A549 (cell line): ENCODE measurements around the gene VDR. TPM values are rescaled to one million over a fixed set of nuclear protein-coding genes. Genes with fewer than 3 reads are reported as not detected.

Experiments used
- ATAC-seq, 2 experiments: fragments of 200-7000 bp in 1 of 2; fragments of >200 bp in 1 of 2; cut with Nextera tagmentation in 1 of 2; cut with Tn5 transposase in 1 of 2; 3 replicates each; pipeline versions ENCODE4 v1.8.0 to v1.9.1; 2018 to 2020; ENCODE audit warnings: mild to moderate bottlenecking in 1 of 2, moderate library complexity in 1 of 2
- CTCF ChIA-PET: fragments of 300-600 bp; sonication (Branson Sonifier 250); formaldehyde crosslinking; extraction: SDS; loops from one replicate; lab custom pipeline; 2021; ENCODE audit warnings: antibody characterized with exemption, inconsistent platforms; lab: Yijun Ruan, JAX
- POLR2A ChIA-PET: fragments of 350-600 bp; formaldehyde crosslinking; extraction: SDS; loops from one replicate; lab custom pipeline; 2021; ENCODE audit warnings: antibody characterized with exemption, inconsistent platforms; lab: Yijun Ruan, JAX
- DNase-seq, 2 experiments: peaks; one replicate each; pipeline versions ENCODE4 v3.0.0 to v3.0.0-alpha.2; 2011 to 2016; ENCODE audit warnings: low read depth in 1 of 2, low spot score in 1 of 2
- FAIRE-seq: peaks from 2 replicates; lab custom pipeline; 2011; peaks lifted over from hg19 to GRCh38; lab: Jason Lieb, UNC
- H3K27ac ChIP-seq, 2 experiments: fragments of >200 bp; sonication (Bioruptor Twin); formaldehyde crosslinking; 3 replicates each; pipeline ENCODE4 v1.5.1; 2016 to 2017
- H3K4me1 ChIP-seq: fragments of >200 bp; sonication (Bioruptor Twin); formaldehyde crosslinking; 3 replicates; pipeline ENCODE4 v1.6.1; 2016
- H3K4me2 ChIP-seq: fragments of >200 bp; sonication (Bioruptor Twin); formaldehyde crosslinking; 3 replicates; pipeline ENCODE4 v1.6.1; 2016
- H3K4me3 ChIP-seq: fragments of >200 bp; sonication (Bioruptor Twin); formaldehyde crosslinking; 3 replicates; pipeline ENCODE4 v1.5.1; 2016
- H3K9me3 ChIP-seq: fragments of >200 bp; sonication (Bioruptor Twin); formaldehyde crosslinking; 3 replicates; pipeline ENCODE4 v1.6.1; 2016
- BCL3 ChIP-seq: fragments of >200 bp; sonication (Bioruptor Twin); formaldehyde crosslinking; IDR thresholded peaks from 3 replicates; pipeline ENCODE4 v1.6.1; 2016
- CBX2 ChIP-seq: fragments of 200-600 bp; sonication (generic); IDR thresholded peaks from 2 replicates; pipeline ENCODE4 v1.6.1; 2016; ENCODE audit warnings: low read depth, mild to moderate bottlenecking, borderline replicate concordance
- CBX8 ChIP-seq: fragments of 200-600 bp; sonication (generic); IDR thresholded peaks from 2 replicates; pipeline ENCODE4 v1.6.1; 2016
- CHD4 ChIP-seq: fragments of 200-600 bp; sonication (generic); IDR thresholded peaks from 2 replicates; pipeline ENCODE4 v1.6.1; 2016; ENCODE audit warnings: antibody characterized with exemption, mild to moderate bottlenecking, borderline replicate concordance
- CTCF ChIP-seq: fragments of >200 bp; sonication (Bioruptor Twin); formaldehyde crosslinking; IDR thresholded peaks from 3 replicates; pipeline ENCODE4 v1.5.1; 2016
- EHMT2 ChIP-seq: fragments of 200-600 bp; sonication (generic); IDR thresholded peaks from 2 replicates; pipeline ENCODE4 v1.6.1; 2016; ENCODE audit warnings: antibody characterized with exemption, low read depth, mild to moderate bottlenecking, moderate library complexity
- EP300 ChIP-seq, 2 experiments: fragments of >200 bp; sonication (Bioruptor Twin); formaldehyde crosslinking; IDR thresholded peaks; 2 replicates in 1 of 2; 3 replicates in 1 of 2; pipeline ENCODE4 v1.6.1; 2016 to 2017
- ESRRA ChIP-seq: fragments of 150-350 bp; IDR thresholded peaks from 2 replicates; pipeline ENCODE4 v1.6.1; 2014; ENCODE audit warnings: mild to moderate bottlenecking, low read length, borderline replicate concordance
- FOSL2 ChIP-seq, 2 experiments: fragments of 450-650 bp in 1 of 2; fragments of >200 bp in 1 of 2; sonication (Bioruptor Twin) in 1 of 2; formaldehyde crosslinking; IDR thresholded peaks; 2 replicates each; pipeline versions ENCODE4 v1.5.0 to v1.6.1; 2016 to 2020; ENCODE audit warnings: mild to moderate bottlenecking in 1 of 2, moderate library complexity in 1 of 2
- GATA3 ChIP-seq: IDR thresholded peaks from 2 replicates; pipeline ENCODE4 v1.6.1; 2012; ENCODE audit warnings: borderline replicate concordance
- HES2 ChIP-seq: fragments of >200 bp; sonication (Bioruptor Twin); formaldehyde crosslinking; IDR thresholded peaks from 2 replicates; pipeline ENCODE4 v1.6.1; 2016
- MYC ChIP-seq: IDR thresholded peaks from 2 replicates; pipeline ENCODE4 v1.6.1; 2012; ENCODE audit warnings: mild to moderate bottlenecking, inconsistent platforms, low read length, improper control_type of control experiment, borderline replicate concordance
- NFE2L2 ChIP-seq: fragments of 150-350 bp; conservative IDR thresholded peaks from 2 replicates; pipeline ENCODE4 v1.6.1; 2014; ENCODE audit warnings: low read length
- RAD21 ChIP-seq, 2 experiments: fragments of >200 bp in 1 of 2; sonication (Bioruptor Twin) in 1 of 2; formaldehyde crosslinking in 1 of 2; IDR thresholded peaks in 1 of 2; conservative IDR thresholded peaks in 1 of 2; 2 replicates in 1 of 2; 3 replicates in 1 of 2; pipeline ENCODE4 v1.6.1; 2012 to 2018; ENCODE audit warnings: inconsistent platforms in 1 of 2
- RCOR1 ChIP-seq: fragments of 150-350 bp; IDR thresholded peaks from 2 replicates; pipeline ENCODE4 v1.6.1; 2014; ENCODE audit warnings: antibody characterized with exemption, low read length, low read depth
- ZNF302 ChIP-seq: fragments of 250-450 bp; sonication (Bioruptor Pico); IDR thresholded peaks from 2 replicates; pipeline ENCODE4 v1.9.0; 2021; ENCODE audit warnings: inconsistent platforms, mild to moderate bottlenecking, moderate library complexity
- WGBS: methylation state at CpG from one replicate; pipeline ENCODE4 v1.1.6; 2017; ENCODE audit errors: missing lambda C conversion rate; 5-methylcytosine and 5-hydroxymethylcytosine counted together
- polyA plus RNA-seq, 4 experiments: library from polyadenylated mRNA; depleted of rRNA in 3 of 4; stranded (reverse); fragments of >200 nt; fragmentation: RNase III in 1 of 4; extraction: RNeasy Plus Mini Kit Qiagen cat#74134 plus additional on column Dnase treatment in 1 of 4; gene quantifications; 2 replicates in 3 of 4; 3 replicates in 1 of 4; pipeline ENCODE4 v1.2.3, GENCODE V29; 2011 to 2017
- TF ChIP-seq, protein P1 (sequence below): fragments of 200-600 bp; sonication (generic); IDR thresholded peaks from 2 replicates; pipeline ENCODE4 v1.6.1; 2016; ENCODE audit warnings: antibody characterized with exemption, mild to moderate bottlenecking, moderate library complexity
- TF ChIP-seq, protein P2 (sequence below): fragments of 150-350 bp; IDR thresholded peaks from 2 replicates; pipeline ENCODE4 v1.6.1; 2014; ENCODE audit warnings: low read depth, mild to moderate bottlenecking, low read length

Gene VDR
- polyA plus RNA-seq, 2 of the 4 experiments (the other 2 are of a cell fraction), result 1.9 to 2.1 TPM

GRCh38 chr12:47870175-47870781 lies 34.5 kb downstream of the VDR start (continued):
- TF ChIP-seq, protein P1, sequence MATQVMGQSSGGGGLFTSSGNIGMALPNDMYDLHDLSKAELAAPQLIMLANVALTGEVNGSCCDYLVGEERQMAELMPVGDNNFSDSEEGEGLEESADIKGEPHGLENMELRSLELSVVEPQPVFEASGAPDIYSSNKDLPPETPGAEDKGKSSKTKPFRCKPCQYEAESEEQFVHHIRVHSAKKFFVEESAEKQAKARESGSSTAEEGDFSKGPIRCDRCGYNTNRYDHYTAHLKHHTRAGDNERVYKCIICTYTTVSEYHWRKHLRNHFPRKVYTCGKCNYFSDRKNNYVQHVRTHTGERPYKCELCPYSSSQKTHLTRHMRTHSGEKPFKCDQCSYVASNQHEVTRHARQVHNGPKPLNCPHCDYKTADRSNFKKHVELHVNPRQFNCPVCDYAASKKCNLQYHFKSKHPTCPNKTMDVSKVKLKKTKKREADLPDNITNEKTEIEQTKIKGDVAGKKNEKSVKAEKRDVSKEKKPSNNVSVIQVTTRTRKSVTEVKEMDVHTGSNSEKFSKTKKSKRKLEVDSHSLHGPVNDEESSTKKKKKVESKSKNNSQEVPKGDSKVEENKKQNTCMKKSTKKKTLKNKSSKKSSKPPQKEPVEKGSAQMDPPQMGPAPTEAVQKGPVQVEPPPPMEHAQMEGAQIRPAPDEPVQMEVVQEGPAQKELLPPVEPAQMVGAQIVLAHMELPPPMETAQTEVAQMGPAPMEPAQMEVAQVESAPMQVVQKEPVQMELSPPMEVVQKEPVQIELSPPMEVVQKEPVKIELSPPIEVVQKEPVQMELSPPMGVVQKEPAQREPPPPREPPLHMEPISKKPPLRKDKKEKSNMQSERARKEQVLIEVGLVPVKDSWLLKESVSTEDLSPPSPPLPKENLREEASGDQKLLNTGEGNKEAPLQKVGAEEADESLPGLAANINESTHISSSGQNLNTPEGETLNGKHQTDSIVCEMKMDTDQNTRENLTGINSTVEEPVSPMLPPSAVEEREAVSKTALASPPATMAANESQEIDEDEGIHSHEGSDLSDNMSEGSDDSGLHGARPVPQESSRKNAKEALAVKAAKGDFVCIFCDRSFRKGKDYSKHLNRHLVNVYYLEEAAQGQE, result no peak
- TF ChIP-seq, all 56 proteins: peak for 4

DNA sequence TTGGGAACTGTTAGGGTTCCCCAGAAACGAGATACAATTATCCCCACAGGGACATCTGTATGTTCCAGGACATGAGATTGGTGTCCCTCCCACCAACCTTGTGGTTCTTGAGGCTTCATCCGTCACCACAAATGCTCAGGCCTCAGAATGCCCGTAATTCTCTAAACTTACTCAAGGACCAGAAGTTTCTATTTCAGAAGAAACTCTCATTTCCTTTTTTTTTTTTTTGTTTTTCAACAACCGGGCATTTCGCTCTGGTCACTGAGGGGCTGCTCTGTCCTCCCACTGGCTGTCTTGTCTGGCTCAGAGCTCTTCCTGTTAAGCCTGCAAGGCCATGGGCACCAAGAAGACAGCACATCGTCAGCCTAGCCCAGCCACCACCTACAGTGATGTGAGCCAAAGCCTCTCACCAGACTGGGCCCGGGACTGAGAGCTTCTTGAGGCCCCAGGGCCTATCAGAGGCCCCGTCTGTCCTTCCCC lies 36.2 kb downstream of the VDR start:
- Histone ChIP-seq H3K4me3 (no peak overlapping the region), H3K27ac (no peak overlapping the region), H3K4me1 (no peaks in the 10 kb centered on the region), H3K4me2 (no peak overlapping the region), H3K9me3 (no peaks in the 10 kb centered on the region)
- FAIRE-seq (no peak), ATAC-seq (no peak), DNase-seq (no peak)
- TF ChIP-seq ZNF302 (no peak), RAD21 (conservative IDR thresholded peaks at IDR 0.05 in 1 of 2, IDR thresholded peaks at IDR 0.05 in 1 of 2) (no peak), GATA3 (no peak), EHMT2 (no peak), ESRRA (no peak), CBX2 (no peak), MYC (no peak), BCL3 (no peak), EP300 (IDR thresholded peaks at IDR 0.05) (no peak), CBX8 (no peak)
- whole genome bisulfite sequencing, result 72% methylated on average over 8 of the region's 8 CpGs
- ChIA-PET POLR2A (no interaction called here), CTCF (interaction anchor here (0.7 to 4.9 kb wide), 10 partner anchors 10 to 296 kb away, joined by 3 to 16 read pairs (median 6); partner anchors contain the start of gene TMEM106C)

DNA sequence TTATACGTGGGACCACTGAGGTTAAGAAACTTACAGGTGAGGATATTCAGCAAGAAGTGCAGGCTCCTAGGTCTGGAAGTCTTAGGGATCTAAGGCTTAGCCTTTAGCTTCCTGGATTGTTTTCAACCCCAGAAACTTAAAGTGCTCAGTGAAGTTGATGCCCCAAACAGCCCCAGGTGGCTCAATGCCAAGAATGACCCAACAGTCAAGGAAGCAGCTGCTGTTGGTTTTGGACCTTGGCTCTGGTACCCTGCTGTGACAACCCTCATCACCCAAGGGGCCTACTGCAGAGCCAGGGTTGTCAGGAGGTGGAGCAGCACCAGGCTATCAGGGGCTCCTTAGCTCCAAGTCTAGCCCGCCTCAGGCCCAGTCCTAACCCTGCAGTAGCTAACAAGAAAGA lies 36.8 kb downstream of the VDR start:
- Histone ChIP-seq H3K27ac (no peak overlapping the region), H3K9me3 (no peaks in the 10 kb centered on the region), H3K4me2 (no peak overlapping the region), H3K4me3 (no peak overlapping the region), H3K4me1 (no peaks in the 10 kb centered on the region)
- ChIA-PET CTCF (interaction anchor here (0.6 to 4.9 kb wide), 10 partner anchors 9 to 297 kb away, joined by 3 to 16 read pairs (median 4); partner anchors contain the start of gene TMEM106C), POLR2A (no interaction called here)
- 94% methylated on average over 2 of the region's 2 CpGs for WGBS
- DNase-seq (no peak), FAIRE-seq (no peak), ATAC-seq (no peak)
- TF ChIP-seq CHD4, result no peak
- TF ChIP-seq RCOR1, result no peak
- TF ChIP-seq HES2, result no peak
- TF ChIP-seq NFE2L2, result no peak
- no peak for TF ChIP-seq MYC
- TF ChIP-seq CTCF, result no peak
- no peak for TF ChIP-seq FOSL2 (IDR thresholded peaks at IDR 0.05)
- TF ChIP-seq FOSL2 (CRISPR knock-in tag; IDR thresholded peaks at IDR 0.05), result no peak
- TF ChIP-seq, protein P2, sequence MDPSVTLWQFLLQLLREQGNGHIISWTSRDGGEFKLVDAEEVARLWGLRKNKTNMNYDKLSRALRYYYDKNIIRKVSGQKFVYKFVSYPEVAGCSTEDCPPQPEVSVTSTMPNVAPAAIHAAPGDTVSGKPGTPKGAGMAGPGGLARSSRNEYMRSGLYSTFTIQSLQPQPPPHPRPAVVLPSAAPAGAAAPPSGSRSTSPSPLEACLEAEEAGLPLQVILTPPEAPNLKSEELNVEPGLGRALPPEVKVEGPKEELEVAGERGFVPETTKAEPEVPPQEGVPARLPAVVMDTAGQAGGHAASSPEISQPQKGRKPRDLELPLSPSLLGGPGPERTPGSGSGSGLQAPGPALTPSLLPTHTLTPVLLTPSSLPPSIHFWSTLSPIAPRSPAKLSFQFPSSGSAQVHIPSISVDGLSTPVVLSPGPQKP, result no peak
